H1 (cell line): ENCODE measurements around the gene SLC5A10. TPM values are rescaled to one million over a fixed set of nuclear protein-coding genes. Genes with fewer than 3 reads are reported as not detected.

ENCODE experiments used
- CTCF ChIA-PET: fragments of 300-600 bp; sonication (Branson Sonifier 250); formaldehyde crosslinking; loops from one replicate; lab custom pipeline; 2021; ENCODE audit not compliant: partially characterized antibody; lab: Charles Lee
- POLR2A ChIA-PET: fragments of 300-600 bp; sonication (Branson Sonifier 250); formaldehyde crosslinking; loops from one replicate; lab custom pipeline; 2021; ENCODE audit warnings: inconsistent platforms; ENCODE audit not compliant: partially characterized antibody; lab: Charles Lee
- DNase-seq, 2 experiments: peaks; one replicate each; pipeline versions ENCODE4 v3.0.0 to v3.0.0-alpha.2; 2010 to 2022; ENCODE audit warnings: low spot score in 2 of 2, low read depth in 1 of 2, mixed read lengths in 1 of 2
- FAIRE-seq: peaks from 2 replicates; lab custom pipeline; 2011; peaks lifted over from hg19 to GRCh38; lab: Jason Lieb, UNC
- H2AFZ ChIP-seq: 2 replicates; pipeline ENCODE4 v1.8.1; 2012; ENCODE audit warnings: low read length, inconsistent platforms
- H2AK5ac ChIP-seq: 2 replicates; pipeline ENCODE4 v1.6.1; 2013; ENCODE audit warnings: low read depth, low read length
- H2BK120ac ChIP-seq: replicated peaks from 2 replicates; pipeline ENCODE3; 2013; ENCODE audit warnings: low read depth, low read length, inconsistent platforms
- H2BK12ac ChIP-seq: 2 replicates; pipeline ENCODE4 v1.6.1; 2013; ENCODE audit warnings: low read depth, low read length
- H2BK15ac ChIP-seq: 2 replicates; pipeline ENCODE4 v1.6.1; 2013; ENCODE audit warnings: low read length
- H2BK20ac ChIP-seq: 2 replicates; pipeline ENCODE4 v1.6.1; 2013; ENCODE audit warnings: low read length
- H2BK5ac ChIP-seq: 2 replicates; pipeline ENCODE4 v1.6.1; 2013; ENCODE audit warnings: low read depth, low read length
- H3K14ac ChIP-seq: 2 replicates; pipeline ENCODE4 v1.6.1; 2013; ENCODE audit warnings: inconsistent platforms; ENCODE audit not compliant: insufficient read length
- H3K18ac ChIP-seq: 2 replicates; pipeline ENCODE4 v1.6.1; 2013; ENCODE audit warnings: low read length; ENCODE audit errors: extremely low read depth
- H3K23ac ChIP-seq: 2 replicates; pipeline ENCODE4 v1.6.1; 2013; ENCODE audit warnings: inconsistent platforms; ENCODE audit not compliant: insufficient read length
- H3K23me2 ChIP-seq: 2 replicates; pipeline ENCODE4 v1.6.1; 2013; ENCODE audit warnings: low read depth, low read length
- H3K27ac ChIP-seq: 2 replicates; pipeline ENCODE4 v1.6.1; 2011; ENCODE audit warnings: low read depth, low read length, inconsistent platforms
- H3K27me3 ChIP-seq, 4 experiments: replicated peaks in 1 of 4; 1 replicate in 1 of 4; 2 replicates in 3 of 4; pipeline versions ENCODE4 v1.6.1 to v1.8.1; 2011 to 2013; ENCODE audit warnings: low read length in 3 of 4, mild to moderate bottlenecking in 3 of 4, inconsistent platforms in 2 of 4, mixed read lengths in 2 of 4, moderate library complexity in 1 of 4; ENCODE audit not compliant: control insufficient read depth in 3 of 4, insufficient read depth in 3 of 4; ENCODE audit errors: extremely low read depth in 1 of 4
- H3K36me3 ChIP-seq, 4 experiments: 2 replicates each; pipeline versions ENCODE4 v1.6.1 to v1.8.1; 2011 to 2013; ENCODE audit warnings: mild to moderate bottlenecking in 4 of 4, low read length in 3 of 4, moderate library complexity in 2 of 4, control low read depth in 1 of 4, inconsistent platforms in 1 of 4; ENCODE audit not compliant: insufficient read depth in 4 of 4, control insufficient read depth in 2 of 4
- H3K4ac ChIP-seq: replicated peaks from 2 replicates; pipeline ENCODE3; 2013; ENCODE audit warnings: low read length, low read depth, mixed read lengths, inconsistent platforms; ENCODE audit not compliant: insufficient read length
- H3K4me1 ChIP-seq, 4 experiments: replicated peaks in 1 of 4; 1 replicate in 1 of 4; 2 replicates in 3 of 4; pipeline versions ENCODE4 v1.6.1 to v1.8.1; 2011 to 2013; ENCODE audit warnings: low read length in 3 of 4, inconsistent platforms in 2 of 4, mixed read lengths in 1 of 4; ENCODE audit not compliant: insufficient read depth in 4 of 4, control insufficient read depth in 3 of 4
- H3K4me2 ChIP-seq, 2 experiments: 2 replicates each; pipeline versions ENCODE4 v1.6.1 to v1.8.1; 2011 to 2013; ENCODE audit warnings: low read depth in 2 of 2, low read length in 2 of 2, control low read depth in 1 of 2, inconsistent platforms in 1 of 2, mild to moderate bottlenecking in 1 of 2; ENCODE audit not compliant: insufficient read depth in 1 of 2
- H3K4me3 ChIP-seq, 4 experiments: fragments of 200-600, 300-600 bp in 1 of 4; sonication (generic), shearing (Covaris generic), sonication (Bioruptor Twin) in 1 of 4; 2 replicates each; pipeline versions ENCODE4 v1.5.1 to v1.8.1; 2011 to 2016; ENCODE audit warnings: low read length in 4 of 4, low read depth in 3 of 4, control low read depth in 2 of 4, inconsistent platforms in 2 of 4, mild to moderate bottlenecking in 2 of 4, mixed read lengths in 1 of 4, moderate library complexity in 1 of 4; ENCODE audit not compliant: insufficient read depth in 2 of 4; ENCODE audit errors: extremely low read depth in 1 of 4
- H3K56ac ChIP-seq: replicated peaks from 2 replicates; pipeline ENCODE3; 2013; ENCODE audit warnings: low read depth, mild to moderate bottlenecking, mixed read lengths, low read length, inconsistent platforms; ENCODE audit not compliant: insufficient read length
- H3K79me1 ChIP-seq: 2 replicates; pipeline ENCODE4 v1.6.1; 2013; ENCODE audit warnings: low read depth, low read length, control low read depth
- H3K79me2 ChIP-seq, 2 experiments: 2 replicates each; pipeline versions ENCODE4 v1.6.1 to v1.8.1; 2012 to 2013; ENCODE audit warnings: low read length in 2 of 2, mild to moderate bottlenecking in 2 of 2, inconsistent platforms in 1 of 2; ENCODE audit not compliant: insufficient read depth in 2 of 2, control insufficient read depth in 1 of 2
- H3K9ac ChIP-seq, 4 experiments: replicated peaks in 1 of 4; 1 replicate in 1 of 4; 2 replicates in 3 of 4; pipeline versions ENCODE4 v1.6.1 to v1.8.1; 2011 to 2013; ENCODE audit warnings: low read depth in 3 of 4, low read length in 3 of 4, control low read depth in 2 of 4, mild to moderate bottlenecking in 2 of 4, moderate library complexity in 2 of 4, inconsistent platforms in 1 of 4; ENCODE audit errors: extremely low read depth in 1 of 4
- H3K9me3 ChIP-seq, 2 experiments: 2 replicates each; pipeline versions ENCODE4 v1.6.1 to v1.8.1; 2012 to 2013; ENCODE audit warnings: mild to moderate bottlenecking in 2 of 2, moderate library complexity in 2 of 2, control low read depth in 1 of 2, inconsistent platforms in 1 of 2, low read depth in 1 of 2, low read length in 1 of 2, mixed read lengths in 1 of 2; ENCODE audit not compliant: insufficient read depth in 2 of 2
- H4K20me1 ChIP-seq, 2 experiments: replicated peaks in 1 of 2; 2 replicates each; pipeline versions ENCODE3 to v1.8.1; 2011 to 2013; ENCODE audit warnings: inconsistent platforms in 2 of 2, low read length in 2 of 2, mild to moderate bottlenecking in 1 of 2; ENCODE audit not compliant: insufficient read depth in 2 of 2, control insufficient read depth in 1 of 2
- H4K5ac ChIP-seq: 2 replicates; pipeline ENCODE4 v1.6.1; 2013; ENCODE audit warnings: low read length, low read depth, mixed read lengths, inconsistent platforms; ENCODE audit not compliant: insufficient read length
- H4K8ac ChIP-seq: 2 replicates; pipeline ENCODE4 v1.8.0; 2013; ENCODE audit warnings: mild to moderate bottlenecking, moderate library complexity, low read length, inconsistent platforms; ENCODE audit not compliant: insufficient read depth; ENCODE audit errors: extremely low read depth
- H4K91ac ChIP-seq: replicated peaks from 2 replicates; pipeline ENCODE3; 2013; ENCODE audit warnings: low read length, mixed read lengths, inconsistent platforms; ENCODE audit not compliant: insufficient read length
- ASH2L ChIP-seq: fragments of 200-600, 300-600 bp; sonication (generic); IDR thresholded peaks from one replicate; pipeline ENCODE4 v1.7.1; 2017; ENCODE audit warnings: low read length
- BACH1 ChIP-seq: IDR thresholded peaks from 2 replicates; pipeline ENCODE4 v1.6.1; 2012; ENCODE audit warnings: low read length, improper control_type of control experiment
- BCL11A ChIP-seq, 2 experiments: IDR thresholded peaks; one replicate each; pipeline ENCODE4 v1.6.1; 2011; ENCODE audit warnings: low read depth in 2 of 2, low read length in 2 of 2, mild to moderate bottlenecking in 2 of 2
- CHD1 ChIP-seq: IDR thresholded peaks from 2 replicates; pipeline ENCODE4 v1.6.1; 2012; ENCODE audit warnings: low read depth, low read length, improper control_type of control experiment
- HDAC6 ChIP-seq: IDR thresholded peaks from one replicate; pipeline ENCODE4 v1.7.1; 2012; ENCODE audit warnings: low read depth, mild to moderate bottlenecking, inconsistent platforms, low read length, moderate library complexity
- JUND ChIP-seq: IDR thresholded peaks from 2 replicates; pipeline ENCODE4 v1.6.1; 2011; ENCODE audit warnings: mild to moderate bottlenecking, improper control_type of control experiment, low read length
- KDM1A ChIP-seq: fragments of 200-600, 300-600 bp; sonication (generic); IDR thresholded peaks from 2 replicates; pipeline ENCODE4 v1.7.1; 2016; ENCODE audit warnings: mild to moderate bottlenecking, low read length, borderline replicate concordance
- PHF8 ChIP-seq: fragments of 200-600 bp; sonication (generic); conservative IDR thresholded peaks from 2 replicates; pipeline ENCODE4 v1.7.1; 2012; ENCODE audit warnings: low read depth, mild to moderate bottlenecking, inconsistent platforms, low read length, moderate library complexity
- POLR2A ChIP-seq, 2 experiments: IDR thresholded peaks; 1 replicate in 1 of 2; 2 replicates in 1 of 2; pipeline ENCODE4 v1.6.1; 2011; ENCODE audit warnings: low read depth in 2 of 2, low read length in 2 of 2, mild to moderate bottlenecking in 2 of 2; ENCODE audit errors: control extremely low read depth in 1 of 2
- POLR2AphosphoS5 ChIP-seq: IDR thresholded peaks from 2 replicates; pipeline ENCODE4 v1.6.1; 2011; ENCODE audit warnings: low read depth, low read length
- RBBP5 ChIP-seq: IDR thresholded peaks from 2 replicates; pipeline ENCODE4 v1.7.1; 2012; ENCODE audit warnings: low read depth, mild to moderate bottlenecking, inconsistent platforms, low read length, moderate library complexity, borderline replicate concordance
- RFX5 ChIP-seq: IDR thresholded peaks from 2 replicates; pipeline ENCODE4 v1.6.1; 2011; ENCODE audit warnings: low read depth, low read length, improper control_type of control experiment, borderline replicate concordance
- RXRA ChIP-seq: IDR thresholded peaks from 2 replicates; pipeline ENCODE4 v1.6.1; 2011; ENCODE audit warnings: low read depth, mild to moderate bottlenecking, low read length, moderate library complexity; ENCODE audit not compliant: insufficient read depth
- TAF7 ChIP-seq: optimal IDR thresholded peaks from 2 replicates; pipeline ENCODE3; 2011; ENCODE audit warnings: low read depth, mild to moderate bottlenecking, inconsistent platforms, low read length, moderate library complexity, borderline replicate concordance
- TBP ChIP-seq: IDR thresholded peaks from 2 replicates; pipeline ENCODE4 v1.6.1; 2011; ENCODE audit warnings: low read depth, low read length, improper control_type of control experiment
- TEAD4 ChIP-seq: IDR thresholded peaks from 2 replicates; pipeline ENCODE4 v1.6.1; 2012; ENCODE audit warnings: low read depth, low read length, inconsistent platforms, mixed read lengths
- ZNF274 ChIP-seq: IDR thresholded peaks from 2 replicates; pipeline ENCODE4 v1.7.0; 2012; ENCODE audit warnings: low read length, borderline replicate concordance; ENCODE audit errors: extremely low read depth
- WGBS, 2 experiments: shearing (Covaris generic) in 1 of 2; methylation state at CpG; one replicate each; pipeline versions ENCODE4 v1.1.6 to v1.1.7; 2013 to 2015; ENCODE audit warnings: low lambda C conversion rate in 2 of 2, mixed read lengths in 2 of 2, inconsistent platforms in 1 of 2, low coverage in 1 of 2, missing lambda C conversion rate in 1 of 2; ENCODE audit not compliant: insufficient replicate concordance in 2 of 2, insufficient coverage in 1 of 2, insufficient read length in 1 of 2; ENCODE audit errors: extremely low coverage in 1 of 2, missing lambda C conversion rate in 1 of 2; 5-methylcytosine and 5-hydroxymethylcytosine counted together
- polyA plus RNA-seq, 7 experiments: library from polyadenylated mRNA; depleted of rRNA in 3 of 7; stranded (reverse) in 5 of 7; unstranded in 2 of 7; fragments of >200 nt in 5 of 7; fragments of 200-250 nt in 2 of 7; gene quantifications; 1 replicate in 5 of 7; 2 replicates in 1 of 7; 4 replicates in 1 of 7; pipeline versions ENCODE4 v1.2.1 to v1.2.3, GENCODE V29; 2011 to 2013; ENCODE audit warnings: missing spikeins in 2 of 7, mixed read lengths in 2 of 7
- total RNA-seq: library from RNA; stranded (reverse); fragmentation: NEBNext Ultra II Directional; extraction: Animal tissue kit (Norgen Biotek cat#: 25700); gene quantifications from 2 replicates; pipeline ENCODE4 v1.2.1, GENCODE V29; 2021

Gene SLC5A10
- total and polyA plus RNA-seq, 2 of the 8 experiments (the other 6 are each of a cell fraction or from before 2014, with no cell fraction given): 0.05 to 0.11 TPM

- TF ChIP-seq TBP (no peak), PHF8 (no peak), JUND (no peak), HDAC6 (no peak), KDM1A (no peak), RXRA (no peak), CHD1 (no peak), BACH1 (no peak), ZNF274 (no peak), RFX5 (no peak), ASH2L (no peak), POLR2A (IDR thresholded peaks at IDR 0.05; ENCODE audit: control extremely low read depth in 1 of 2, low read depth in 2 of 2, low read length in 2 of 2) (no peak), RBBP5 (no peak), TEAD4 (no peak), POLR2AphosphoS5 (no peak), TAF7 (no peak), BCL11A (IDR thresholded peaks at IDR 0.05; ENCODE audit: low read depth in 2 of 2, low read length in 2 of 2) (no peak)
- Histone ChIP-seq H4K91ac (no peak overlapping the region), H3K23me2 (no peaks in the 10 kb centered on the region), H3K18ac (no peak overlapping the region), H3K27me3 (no peaks in the 10 kb centered on the region), H3K79me2 (no peaks in the 10 kb centered on the region), H3K36me3 (no peaks in the 10 kb centered on the region), H3K9ac (no peak overlapping the region), H3K56ac (no peak overlapping the region), H4K8ac (no peak overlapping the region), H3K23ac (no peak overlapping the region), H3K4me1 (no peaks in the 10 kb centered on the region), H2AK5ac (no peak overlapping the region), H4K5ac (no peak overlapping the region), H2BK15ac (no peak overlapping the region), H2BK5ac (no peak overlapping the region), H2BK12ac (no peak overlapping the region), H3K14ac (no peak overlapping the region), H4K20me1 (no peaks in the 10 kb centered on the region), H3K27ac (no peak overlapping the region), H2BK20ac (no peak overlapping the region), H3K4ac (no peak overlapping the region), H3K9me3 (no peaks in the 10 kb centered on the region), H3K4me3 (no peak overlapping the region), H2BK120ac (no peak overlapping the region), H3K79me1 (no peaks in the 10 kb centered on the region), H3K4me2 (no peak overlapping the region), H2AFZ (no peak overlapping the region)
- 81% methylated on average over 6 of the region's 6 CpGs; no CpG with 5 or more reads in 1 of the 2 experiments for WGBS, 2 experiments
- ChIA-PET POLR2A (no interaction called here), CTCF (interaction anchor here (1.2 kb wide), 1 partner anchor 46 kb away, joined by 3 read pairs; no protein-coding TSS in a partner anchor)
- FAIRE-seq (no peak), DNase-seq (no peak)
Measured at GRCh38 chr17:18955009-18955408, 3.0 kb downstream of the SLC5A10 start.
